CD4-positive, alpha-beta T cell (primary cell): Measurements from ENCODE around the gene SIX3. TPM values are rescaled to one million over a fixed set of nuclear protein-coding genes. Genes with fewer than 3 reads are reported as not detected.

Experiments used
- ATAC-seq: fragments of 200-7000 bp; cut with Tn5 transposase; one replicate; pipeline ENCODE4 v1.10.0; 2022; ENCODE audit warnings: mild to moderate bottlenecking; ENCODE audit not compliant: poor library complexity
- CTCF ChIA-PET: fragments of 350-600 bp; sonication (Branson Sonifier 250); formaldehyde crosslinking; loops from one replicate; lab custom pipeline; 2021; ENCODE audit warnings: antibody characterized with exemption, inconsistent platforms; lab: Charles Lee
- POLR2A ChIA-PET: fragments of 350-600 bp; sonication (Branson Sonifier 250); formaldehyde crosslinking; loops from one replicate; lab custom pipeline; 2021; ENCODE audit warnings: antibody characterized with exemption, inconsistent platforms; lab: Charles Lee
- DNase-seq, 14 experiments: peaks; one replicate each; pipeline ENCODE4 v3.0.0-alpha.2; 2013 to 2020; ENCODE audit warnings: mixed read lengths in 2 of 14
- H3K27ac ChIP-seq, 2 donors: one replicate each; pipeline versions ENCODE4 v1.5.1 to v1.7.0; 2013; ENCODE audit warnings: low read length in 2 of 2, low read depth in 1 of 2, mild to moderate bottlenecking in 1 of 2
- H3K27me3 ChIP-seq, 2 experiments: 1 replicate in 1 of 2; 2 replicates in 1 of 2; pipeline versions ENCODE4 v1.6.1 to v1.7.0; 2013; ENCODE audit warnings: low read length in 2 of 2, control low read depth in 1 of 2, mild to moderate bottlenecking in 1 of 2, moderate library complexity in 1 of 2; ENCODE audit not compliant: insufficient read depth in 2 of 2, control insufficient read depth in 1 of 2
- H3K36me3 ChIP-seq: one replicate; pipeline ENCODE4 v1.6.1; 2013; ENCODE audit warnings: low read length, control low read depth; ENCODE audit not compliant: insufficient read depth
- H3K4me1 ChIP-seq: one replicate; pipeline ENCODE4 v1.6.1; 2013; ENCODE audit warnings: low read length, control low read depth; ENCODE audit not compliant: insufficient read depth
- H3K4me3 ChIP-seq: one replicate; pipeline ENCODE4 v1.5.1; 2013; ENCODE audit warnings: mild to moderate bottlenecking, low read length, moderate library complexity
- H3K9me3 ChIP-seq, 2 experiments: 1 replicate in 1 of 2; 2 replicates in 1 of 2; pipeline versions ENCODE4 v1.6.1 to v1.7.0; 2013; ENCODE audit warnings: low read length in 2 of 2, mild to moderate bottlenecking in 2 of 2, control low read depth in 1 of 2, moderate library complexity in 1 of 2; ENCODE audit not compliant: control insufficient read depth in 1 of 2, insufficient read depth in 1 of 2
- H3K27ac Mint-ChIP-seq: one replicate; pipeline ENCODE4 v1.8.0; 2020; ENCODE audit warnings: mixed read lengths
- H3K27me3 Mint-ChIP-seq: one replicate; pipeline ENCODE4 v1.8.0; 2021; ENCODE audit warnings: mixed read lengths
- H3K36me3 Mint-ChIP-seq: one replicate; pipeline ENCODE4 v1.8.0; 2021; ENCODE audit warnings: low read depth, mixed read lengths
- H3K4me1 Mint-ChIP-seq: one replicate; pipeline ENCODE4 v1.8.0; 2021; ENCODE audit warnings: low read depth, mixed read lengths
- H3K4me3 Mint-ChIP-seq: one replicate; pipeline ENCODE4 v1.8.0; 2020; ENCODE audit warnings: mild to moderate bottlenecking, mixed read lengths
- H3K9me3 Mint-ChIP-seq: one replicate; pipeline ENCODE4 v1.8.0; 2020; ENCODE audit warnings: mixed read lengths
- intact Hi-C, 2 experiments: fragments of 100-400 bp; cut with DNase I in 1 of 2; cut with micrococcal nuclease in 1 of 2; formaldehyde crosslinking; loops; one replicate each; pipeline versions ENCODE4 v1.15.1 to v1.9.0; 2023 to 2025; cut with DNase I, micrococcal nuclease
- total RNA-seq, 174 experiments: library from RNA in 2 of 174; stranded (reverse) in 2 of 174; gene quantifications; one replicate each; pipeline ENCODE4 v1.2.3 and lab custom pipeline; 2021 to 2026
- TF ChIP-seq, protein P1 (sequence below): fragments of 200-600 bp; IDR thresholded peaks from one replicate; pipeline ENCODE4 v1.8.0; 2022; ENCODE audit warnings: antibody characterized with exemption, mild to moderate bottlenecking

Gene SIX3
- total RNA-seq, 2 experiments from 2014 or later = not detected

DNA sequence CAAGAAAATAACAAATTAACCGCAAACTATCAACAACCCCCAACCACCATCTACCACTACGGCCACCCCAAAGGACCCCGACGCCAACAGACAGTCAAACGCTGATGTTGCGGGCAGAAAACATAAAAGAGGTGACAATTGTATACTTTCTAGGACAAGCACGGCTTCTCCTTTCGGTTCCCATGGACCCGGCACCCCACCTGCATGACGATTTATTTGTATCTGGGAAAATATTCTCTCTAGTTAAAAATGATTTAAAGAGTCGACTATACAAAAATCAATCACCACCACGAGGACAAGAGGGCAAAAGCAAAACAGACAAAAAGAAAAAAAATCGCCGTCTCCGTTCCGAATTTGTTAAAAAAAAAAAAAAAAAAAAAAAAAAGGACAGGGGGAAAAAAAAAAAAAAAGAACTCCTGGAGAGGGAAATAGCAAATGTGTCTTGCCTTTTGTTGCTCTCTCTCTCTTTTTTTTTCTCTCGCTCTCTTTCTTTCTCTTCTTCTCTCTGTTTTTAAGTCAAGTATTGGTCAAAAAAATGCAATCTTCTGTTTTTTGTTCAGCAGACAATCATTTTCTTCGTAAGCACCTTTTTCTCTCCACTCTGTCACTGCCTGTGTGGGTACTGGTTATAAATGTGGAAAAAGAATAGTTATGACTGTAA lies 3.6 kb downstream of the SIX3 start:
- Histone ChIP-seq H3K4me1 (peaks cover 25% of the 10 kb centered on the region), H3K36me3 (no peaks in the 10 kb centered on the region), H3K27me3 (peaks cover 74 to 86% of the 10 kb centered on the region in 2 experiments), H3K4me3 (no peak overlapping the region), H3K9me3 (peaks cover 0 to 12% of the 10 kb centered on the region in 2 experiments), H3K27ac (no peak overlapping the region)
- ATAC-seq (no peak), DNase-seq (no peak)
- Mint-ChIP-seq H3K27ac (no peak overlapping the region), H3K9me3 (no peaks in the 10 kb centered on the region), H3K27me3 (peaks cover 88% of the 10 kb centered on the region), H3K4me1 (peaks cover 34% of the 10 kb centered on the region), H3K36me3 (no peaks in the 10 kb centered on the region), H3K4me3 (peak overlapping the region; percentile 31)
- intact Hi-C loops = no loop called here
- TF ChIP-seq, protein P1, sequence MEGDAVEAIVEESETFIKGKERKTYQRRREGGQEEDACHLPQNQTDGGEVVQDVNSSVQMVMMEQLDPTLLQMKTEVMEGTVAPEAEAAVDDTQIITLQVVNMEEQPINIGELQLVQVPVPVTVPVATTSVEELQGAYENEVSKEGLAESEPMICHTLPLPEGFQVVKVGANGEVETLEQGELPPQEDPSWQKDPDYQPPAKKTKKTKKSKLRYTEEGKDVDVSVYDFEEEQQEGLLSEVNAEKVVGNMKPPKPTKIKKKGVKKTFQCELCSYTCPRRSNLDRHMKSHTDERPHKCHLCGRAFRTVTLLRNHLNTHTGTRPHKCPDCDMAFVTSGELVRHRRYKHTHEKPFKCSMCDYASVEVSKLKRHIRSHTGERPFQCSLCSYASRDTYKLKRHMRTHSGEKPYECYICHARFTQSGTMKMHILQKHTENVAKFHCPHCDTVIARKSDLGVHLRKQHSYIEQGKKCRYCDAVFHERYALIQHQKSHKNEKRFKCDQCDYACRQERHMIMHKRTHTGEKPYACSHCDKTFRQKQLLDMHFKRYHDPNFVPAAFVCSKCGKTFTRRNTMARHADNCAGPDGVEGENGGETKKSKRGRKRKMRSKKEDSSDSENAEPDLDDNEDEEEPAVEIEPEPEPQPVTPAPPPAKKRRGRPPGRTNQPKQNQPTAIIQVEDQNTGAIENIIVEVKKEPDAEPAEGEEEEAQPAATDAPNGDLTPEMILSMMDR = no peak
- ChIA-PET CTCF (no interaction called here), POLR2A (no interaction called here)

DNA sequence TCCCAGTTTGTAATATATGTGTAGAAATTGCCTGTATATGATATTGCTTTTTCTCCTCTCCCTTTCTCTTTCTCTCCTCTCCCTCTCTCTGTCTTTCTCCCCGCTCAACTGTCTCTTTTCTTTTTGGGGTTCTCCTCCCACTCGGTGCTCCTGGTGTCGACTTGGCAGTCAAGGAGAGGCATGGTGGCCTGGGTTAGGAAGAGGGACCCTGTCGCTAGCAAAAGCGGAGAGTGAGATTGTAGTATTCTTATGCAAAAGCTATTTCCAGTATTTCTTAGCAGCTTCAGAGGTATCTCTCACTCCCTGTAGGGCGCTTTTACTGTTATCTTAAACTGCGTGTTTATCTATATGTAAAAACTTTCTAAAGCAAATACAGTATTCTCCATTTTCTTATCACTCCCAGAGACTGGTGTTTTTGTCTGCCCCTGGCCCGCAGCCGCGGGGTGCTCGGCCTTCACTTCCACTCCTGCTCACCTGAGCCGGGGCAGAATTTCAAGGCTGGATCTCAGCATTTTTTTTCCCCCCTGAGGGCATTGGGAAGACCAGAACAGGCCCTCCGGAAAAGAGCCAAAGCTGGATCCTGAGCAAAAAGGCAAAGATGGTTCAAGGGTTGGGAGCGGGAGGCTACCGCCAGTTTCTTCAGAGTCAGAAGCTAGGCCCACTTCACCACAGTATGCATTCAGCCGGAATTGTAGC lies 4.3 kb downstream of the SIX3 start:
- Mint-ChIP-seq H3K9me3 (no peaks in the 10 kb centered on the region), H3K4me3 (no peak overlapping the region), H3K36me3 (no peaks in the 10 kb centered on the region), H3K27ac (no peak overlapping the region), H3K27me3 (peaks cover 88% of the 10 kb centered on the region), H3K4me1 (peaks cover 32% of the 10 kb centered on the region)
- POLR2A ChIA-PET = no interaction called here
- no peak for DNase-seq
- no peaks in the 10 kb centered on the region for H3K36me3 ChIP-seq
- no peak overlapping the region for H3K27ac ChIP-seq
- H3K4me1 ChIP-seq = peaks cover 23% of the 10 kb centered on the region
- ATAC-seq = no peak
- H3K4me3 ChIP-seq = no peak overlapping the region
- peaks cover 72 to 85% of the 10 kb centered on the region in 2 experiments for H3K27me3 ChIP-seq
- H3K9me3 ChIP-seq = peaks cover 0 to 12% of the 10 kb centered on the region in 2 experiments
- TF ChIP-seq, protein P1 = no peak
- intact Hi-C loops = no loop called here
- CTCF ChIA-PET = no interaction called here

DNA sequence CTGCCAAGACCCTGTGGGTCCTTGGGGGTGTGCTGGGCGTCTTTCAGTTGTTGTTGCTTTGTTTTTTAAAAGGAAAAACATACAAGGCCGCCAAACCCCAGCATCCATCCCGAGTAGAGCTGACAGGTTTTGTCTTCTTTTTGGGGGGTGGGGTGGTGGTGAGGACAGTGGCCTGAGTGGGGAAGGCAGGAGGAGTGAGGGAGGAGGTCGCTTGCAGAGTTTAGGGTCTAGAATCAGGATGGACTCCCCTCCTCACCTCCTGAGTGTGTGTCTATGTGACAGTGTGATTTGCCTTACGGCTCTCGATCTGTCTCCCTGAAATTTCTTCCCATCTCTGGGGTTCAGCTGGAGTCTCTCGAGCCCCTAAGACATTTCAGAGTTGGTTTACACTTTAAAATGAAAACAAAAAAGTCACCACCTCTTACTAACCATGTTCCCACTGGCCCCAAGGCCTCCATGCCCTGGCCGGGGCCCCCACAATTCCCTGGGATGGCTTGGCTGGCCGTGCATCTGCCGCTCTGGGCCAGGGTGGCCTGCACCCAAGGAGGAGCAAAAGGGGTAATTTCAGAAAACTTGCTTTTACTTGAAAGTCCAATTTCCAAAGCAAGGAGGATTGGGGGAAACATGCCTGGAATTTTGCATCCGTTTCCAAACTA lies 5.0 kb downstream of the SIX3 start:
- H3K9me3 Mint-ChIP-seq = no peaks in the 10 kb centered on the region
- peaks cover 0 to 12% of the 10 kb centered on the region in 2 experiments for H3K9me3 ChIP-seq
- no peaks in the 10 kb centered on the region for H3K36me3 Mint-ChIP-seq
- no peak for ATAC-seq
- intact Hi-C loops = no loop called here
- no peak overlapping the region for H3K27ac Mint-ChIP-seq
- H3K4me3 Mint-ChIP-seq = no peak overlapping the region
- no peaks in the 10 kb centered on the region for H3K36me3 ChIP-seq
- peaks cover 70 to 84% of the 10 kb centered on the region in 2 experiments for H3K27me3 ChIP-seq
- ChIA-PET POLR2A (no interaction called here), CTCF (no interaction called here)
- H3K4me3 ChIP-seq = no peak overlapping the region
- H3K4me1 ChIP-seq = peaks cover 19% of the 10 kb centered on the region
- DNase-seq = no peak
- TF ChIP-seq, protein P1 = no peak
- H3K27ac ChIP-seq = no peak overlapping the region
- peaks cover 88% of the 10 kb centered on the region for H3K27me3 Mint-ChIP-seq
- H3K4me1 Mint-ChIP-seq = peaks cover 27% of the 10 kb centered on the region
